AG04449 (cell line): ENCODE measurements around the gene ITGAL.

Experiments used
- CTCF ChIA-PET: fragments of 350-600 bp; formaldehyde crosslinking; extraction: SDS; loops from one replicate; lab custom pipeline; 2021; ENCODE audit warnings: antibody characterized with exemption; lab: Yijun Ruan, JAX
- POLR2A ChIA-PET: fragments of 400-600, 350-600 bp; formaldehyde crosslinking; extraction: SDS; loops from one replicate; lab custom pipeline; 2020; ENCODE audit warnings: antibody characterized with exemption, inconsistent platforms; lab: Yijun Ruan, JAX
- DNase-seq: peaks from one replicate; pipeline ENCODE4 v3.0.0-alpha.2; 2010; ENCODE audit warnings: low read depth, low spot score
- H3K4me3 ChIP-seq: 2 replicates; pipeline ENCODE4 v1.5.1; 2011; ENCODE audit warnings: low read depth, mild to moderate bottlenecking, control low read depth, low read length
- CTCF ChIP-seq: IDR thresholded peaks from one replicate; pipeline ENCODE4 v1.5.1; 2011; ENCODE audit warnings: mild to moderate bottlenecking, moderate library complexity, low read length, control low read depth, inconsistent platforms; ENCODE audit not compliant: insufficient read depth; ENCODE audit errors: missing control alignments

The ITGAL gene

GRCh38 chr16:30554557-30555314, 82.2 kb downstream of the ITGAL start:
- POLR2A ChIA-PET = no interaction called here
- DNase-seq = no peak
- H3K4me3 ChIP-seq = no peak overlapping the region
- no peak for TF ChIP-seq CTCF
- CTCF ChIA-PET = interaction anchor here (1.3 to 1.9 kb wide), 2 partner anchors 19 to 74 kb away, joined by 4 to 8 read pairs; no protein-coding TSS in a partner anchor

- no peak overlapping the region for H3K4me3 ChIP-seq
- TF ChIP-seq CTCF = no peak
- no peak for DNase-seq
- ChIA-PET POLR2A (no interaction called here), CTCF (interaction anchor here (1.3 to 1.9 kb wide), 2 partner anchors 20 to 73 kb away, joined by 4 to 8 read pairs; no protein-coding TSS in a partner anchor)
Measured at GRCh38 chr16:30555315-30556124, 83.0 kb downstream of the ITGAL start.

GRCh38 chr16:30556125-30556473, 83.6 kb downstream of the ITGAL start:
- TF ChIP-seq CTCF = no peak
- H3K4me3 ChIP-seq = no peak overlapping the region
- CTCF ChIA-PET = interaction anchor here (0.9 to 2.6 kb wide), 3 partner anchors 14 to 21 kb away, joined by 3 to 27 read pairs (median 8); partner anchors contain the start of gene ZNF747
- DNase-seq = no peak
- POLR2A ChIA-PET = no interaction called here

- CTCF ChIA-PET = interaction anchor here (1.2 to 2.6 kb wide), 5 partner anchors 13 to 108 kb away, joined by 3 to 27 read pairs (median 8); partner anchors contain the start of genes ZNF688 and ZNF747
- no peak for DNase-seq
- H3K4me3 ChIP-seq = peak overlapping the region; percentile 76
- POLR2A ChIA-PET = interaction anchor here (0.6 to 2.4 kb wide), 3 partner anchors 14 to 128 kb away, joined by 3 to 23 read pairs (median 3); partner anchors contain the start of genes DCTPP1 and ZNF688
- peak; percentile 2 for TF ChIP-seq CTCF
Measured at GRCh38 chr16:30557707-30557956, 85.1 kb downstream of the ITGAL start.

GRCh38 chr16:30557957-30558788, 85.6 kb downstream of the ITGAL start, which contains the start of gene ZNF764:
ZNF764 (minus strand) TSS chr16:30558374; CDS start chr16:30558182, 192 bp downstream.
- no peak for TF ChIP-seq CTCF
- POLR2A ChIA-PET = interaction anchor here (0.6 to 2.4 kb wide), 7 partner anchors 13 to 370 kb away, joined by 3 to 23 read pairs (median 3); partner anchors contain the start of genes CD2BP2, DCTPP1, ZNF688 and ZNF689
- CTCF ChIA-PET = interaction anchor here (0.8 to 2.6 kb wide), 9 partner anchors 9 to 128 kb away, joined by 3 to 27 read pairs (median 4); partner anchors contain the start of genes DCTPP1, ZNF688 and ZNF747
- peak; percentile 71 for DNase-seq
- H3K4me3 ChIP-seq = peak within 1 kb of the TSS; percentile 76
